ENCODE data around the gene RASSF10. TPM values are rescaled to one million over a fixed set of nuclear protein-coding genes. Genes with fewer than 3 reads are reported as not detected.

RASSF10 gene
- total RNA-seq, 1 donor from 2014 or later = 4.8 TPM

DNA sequence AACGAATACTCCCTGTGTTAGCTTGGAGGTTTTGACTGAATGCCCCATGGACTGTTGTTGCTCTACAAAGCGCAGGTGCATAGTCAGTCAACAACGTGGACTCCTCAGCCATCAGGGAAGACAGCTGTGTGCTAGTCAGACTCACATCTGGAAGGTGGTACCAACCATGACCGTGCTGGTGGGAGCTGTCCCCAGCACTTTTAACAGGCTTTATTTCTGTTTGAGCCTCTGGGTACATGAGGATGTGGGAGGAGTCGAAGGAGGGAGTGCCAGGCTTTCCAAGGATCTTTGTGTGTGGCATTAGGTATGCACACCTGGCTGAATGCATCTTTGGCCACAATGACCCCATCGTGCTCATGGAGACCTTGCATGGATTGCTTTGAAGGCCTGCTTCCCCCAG, 6.6 kb downstream of the RASSF10 start:
- intact Hi-C loops (cut with DNase I) = no loop called here
- TF ChIP-seq, protein P1, sequence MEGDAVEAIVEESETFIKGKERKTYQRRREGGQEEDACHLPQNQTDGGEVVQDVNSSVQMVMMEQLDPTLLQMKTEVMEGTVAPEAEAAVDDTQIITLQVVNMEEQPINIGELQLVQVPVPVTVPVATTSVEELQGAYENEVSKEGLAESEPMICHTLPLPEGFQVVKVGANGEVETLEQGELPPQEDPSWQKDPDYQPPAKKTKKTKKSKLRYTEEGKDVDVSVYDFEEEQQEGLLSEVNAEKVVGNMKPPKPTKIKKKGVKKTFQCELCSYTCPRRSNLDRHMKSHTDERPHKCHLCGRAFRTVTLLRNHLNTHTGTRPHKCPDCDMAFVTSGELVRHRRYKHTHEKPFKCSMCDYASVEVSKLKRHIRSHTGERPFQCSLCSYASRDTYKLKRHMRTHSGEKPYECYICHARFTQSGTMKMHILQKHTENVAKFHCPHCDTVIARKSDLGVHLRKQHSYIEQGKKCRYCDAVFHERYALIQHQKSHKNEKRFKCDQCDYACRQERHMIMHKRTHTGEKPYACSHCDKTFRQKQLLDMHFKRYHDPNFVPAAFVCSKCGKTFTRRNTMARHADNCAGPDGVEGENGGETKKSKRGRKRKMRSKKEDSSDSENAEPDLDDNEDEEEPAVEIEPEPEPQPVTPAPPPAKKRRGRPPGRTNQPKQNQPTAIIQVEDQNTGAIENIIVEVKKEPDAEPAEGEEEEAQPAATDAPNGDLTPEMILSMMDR (IDR thresholded peaks at IDR 0.05) = no peak
- DNase-seq (no peak), ATAC-seq (no peak)
- Histone ChIP-seq H3K4me1 (no peaks in the 10 kb centered on the region), H3K36me3 (no peaks in the 10 kb centered on the region), H3K4me3 (no peak overlapping the region), H3K9me3 (no peaks in the 10 kb centered on the region), H3K27me3 (peaks cover 45% of the 10 kb centered on the region), H3K27ac (no peak overlapping the region)

GRCh38 chr11:13016415-13016814, 7.3 kb downstream of the RASSF10 start:
- DNase-seq (no peak), ATAC-seq (no peak)
- no peak overlapping the region for H3K27ac ChIP-seq
- TF ChIP-seq, protein P1 (IDR thresholded peaks at IDR 0.05) = no peak
- intact Hi-C loops (cut with DNase I) = no loop called here
- H3K4me1 ChIP-seq = no peaks in the 10 kb centered on the region
- no peak overlapping the region for H3K4me3 ChIP-seq
- H3K27me3 ChIP-seq = peaks cover 40% of the 10 kb centered on the region
- H3K36me3 ChIP-seq = no peaks in the 10 kb centered on the region
- H3K9me3 ChIP-seq = no peaks in the 10 kb centered on the region

GRCh38 chr11:13019313-13019712, 10.2 kb downstream of the RASSF10 start:
- Histone ChIP-seq H3K36me3 (no peaks in the 10 kb centered on the region), H3K4me3 (no peak overlapping the region), H3K4me1 (no peaks in the 10 kb centered on the region), H3K27me3 (peaks cover 11% of the 10 kb centered on the region), H3K9me3 (no peaks in the 10 kb centered on the region), H3K27ac (no peak overlapping the region)
- intact Hi-C loops (cut with DNase I) = no loop called here
- DNase-seq = no peak
- no peak for ATAC-seq
- TF ChIP-seq, protein P1 (IDR thresholded peaks at IDR 0.05) = no peak

DNA sequence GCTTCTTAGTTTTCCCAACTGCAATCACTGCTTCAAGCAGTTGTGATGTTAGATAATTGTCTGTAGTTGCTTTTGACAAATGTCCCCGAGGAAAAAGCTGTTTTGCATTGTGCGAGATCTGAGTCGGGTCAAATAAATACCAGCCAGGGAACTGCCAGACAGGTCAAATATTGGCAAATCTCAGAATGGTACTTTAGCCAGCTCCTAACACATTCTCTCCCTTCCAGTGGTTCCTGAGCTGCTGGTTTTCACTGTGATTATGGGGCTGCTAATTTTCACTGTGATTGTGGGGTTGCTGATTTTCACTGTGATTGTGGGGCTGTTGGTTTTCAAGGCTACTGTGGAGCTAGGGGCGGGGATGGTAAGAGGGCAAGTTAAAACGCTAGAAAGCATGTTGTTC, 14.3 kb downstream of the RASSF10 start:
- Histone ChIP-seq H3K36me3 (no peaks in the 10 kb centered on the region), H3K27ac (no peak overlapping the region), H3K9me3 (no peaks in the 10 kb centered on the region), H3K27me3 (no peaks in the 10 kb centered on the region), H3K4me3 (no peak overlapping the region), H3K4me1 (no peaks in the 10 kb centered on the region)
- ATAC-seq (peak; percentile 27), DNase-seq (no peak)
- TF ChIP-seq, protein P1 (IDR thresholded peaks at IDR 0.05) = no peak
- intact Hi-C loops (cut with DNase I) = no loop called here

- no peaks in the 10 kb centered on the region for H3K27me3 ChIP-seq
- intact Hi-C loops (cut with DNase I) = no loop called here
Observed at GRCh38 chr11:13026722-13027121, 17.6 kb downstream of the RASSF10 start.

More at GRCh38 chr11:13026722-13027121, 17.6 kb downstream of the RASSF10 start:
- DNase-seq (no peak), ATAC-seq (no peak)
- TF ChIP-seq, protein P1 (IDR thresholded peaks at IDR 0.05) = no peak
- Histone ChIP-seq H3K9me3 (no peaks in the 10 kb centered on the region), H3K4me1 (peaks cover 5% of the 10 kb centered on the region), H3K4me3 (no peak overlapping the region), H3K27ac (no peak overlapping the region), H3K36me3 (no peaks in the 10 kb centered on the region)
